ENCODE measurements around the gene CYB5A.

- TF ChIP-seq, protein P1, sequence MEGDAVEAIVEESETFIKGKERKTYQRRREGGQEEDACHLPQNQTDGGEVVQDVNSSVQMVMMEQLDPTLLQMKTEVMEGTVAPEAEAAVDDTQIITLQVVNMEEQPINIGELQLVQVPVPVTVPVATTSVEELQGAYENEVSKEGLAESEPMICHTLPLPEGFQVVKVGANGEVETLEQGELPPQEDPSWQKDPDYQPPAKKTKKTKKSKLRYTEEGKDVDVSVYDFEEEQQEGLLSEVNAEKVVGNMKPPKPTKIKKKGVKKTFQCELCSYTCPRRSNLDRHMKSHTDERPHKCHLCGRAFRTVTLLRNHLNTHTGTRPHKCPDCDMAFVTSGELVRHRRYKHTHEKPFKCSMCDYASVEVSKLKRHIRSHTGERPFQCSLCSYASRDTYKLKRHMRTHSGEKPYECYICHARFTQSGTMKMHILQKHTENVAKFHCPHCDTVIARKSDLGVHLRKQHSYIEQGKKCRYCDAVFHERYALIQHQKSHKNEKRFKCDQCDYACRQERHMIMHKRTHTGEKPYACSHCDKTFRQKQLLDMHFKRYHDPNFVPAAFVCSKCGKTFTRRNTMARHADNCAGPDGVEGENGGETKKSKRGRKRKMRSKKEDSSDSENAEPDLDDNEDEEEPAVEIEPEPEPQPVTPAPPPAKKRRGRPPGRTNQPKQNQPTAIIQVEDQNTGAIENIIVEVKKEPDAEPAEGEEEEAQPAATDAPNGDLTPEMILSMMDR (IDR thresholded peaks at IDR 0.05): no peak
- TF ChIP-seq POLR2A (IDR thresholded peaks at IDR 0.05) (no peak), POLR2AphosphoS5 (IDR thresholded peaks at IDR 0.05) (no peak)
Measured at GRCh38 chr18:74213429-74213828, 78.3 kb downstream of the CYB5A start.
